SU-DHL-6 (cell line): Measurements from ENCODE around the gene TENT4A.

ENCODE experiments used
- EZH2phosphoT487 ChIP-seq: fragments of 200-600 bp; sonication (generic), shearing (Covaris generic); conservative IDR thresholded peaks from 2 replicates; pipeline ENCODE4 v1.6.1; 2018; ENCODE audit warnings: mild to moderate bottlenecking, antibody characterized with exemption, low read length, moderate library complexity, mixed read lengths
- TF ChIP-seq, protein P1 (sequence below): fragments of 200-600 bp; sonication (generic); IDR thresholded peaks from one replicate; pipeline ENCODE4 v1.5.1; 2017; ENCODE audit warnings: antibody characterized with exemption, mild to moderate bottlenecking, low read length, moderate library complexity; ENCODE audit not compliant: insufficient read depth, poor library complexity, severe bottlenecking

DNA sequence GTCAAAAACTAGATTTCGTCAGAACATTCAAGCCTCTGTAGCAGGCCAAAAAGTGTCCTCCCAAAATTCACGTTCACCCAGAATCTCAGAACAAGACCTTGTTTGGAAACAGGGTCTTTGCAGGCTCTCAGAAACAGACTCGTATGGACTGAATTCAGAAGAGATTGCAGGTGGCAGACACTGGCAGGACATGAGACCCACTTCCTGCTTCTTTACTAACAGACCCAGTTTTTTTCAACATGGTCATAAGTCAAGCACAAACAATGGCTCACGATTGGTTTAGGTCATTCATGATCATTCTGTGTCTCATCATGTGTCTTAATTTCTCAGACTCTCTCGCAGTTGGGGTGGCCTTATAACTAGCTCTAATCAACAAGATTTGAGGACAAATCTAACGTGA is 5.4 kb upstream of the TENT4A start:
- no peak for TF ChIP-seq EZH2phosphoT487
- TF ChIP-seq, protein P1, sequence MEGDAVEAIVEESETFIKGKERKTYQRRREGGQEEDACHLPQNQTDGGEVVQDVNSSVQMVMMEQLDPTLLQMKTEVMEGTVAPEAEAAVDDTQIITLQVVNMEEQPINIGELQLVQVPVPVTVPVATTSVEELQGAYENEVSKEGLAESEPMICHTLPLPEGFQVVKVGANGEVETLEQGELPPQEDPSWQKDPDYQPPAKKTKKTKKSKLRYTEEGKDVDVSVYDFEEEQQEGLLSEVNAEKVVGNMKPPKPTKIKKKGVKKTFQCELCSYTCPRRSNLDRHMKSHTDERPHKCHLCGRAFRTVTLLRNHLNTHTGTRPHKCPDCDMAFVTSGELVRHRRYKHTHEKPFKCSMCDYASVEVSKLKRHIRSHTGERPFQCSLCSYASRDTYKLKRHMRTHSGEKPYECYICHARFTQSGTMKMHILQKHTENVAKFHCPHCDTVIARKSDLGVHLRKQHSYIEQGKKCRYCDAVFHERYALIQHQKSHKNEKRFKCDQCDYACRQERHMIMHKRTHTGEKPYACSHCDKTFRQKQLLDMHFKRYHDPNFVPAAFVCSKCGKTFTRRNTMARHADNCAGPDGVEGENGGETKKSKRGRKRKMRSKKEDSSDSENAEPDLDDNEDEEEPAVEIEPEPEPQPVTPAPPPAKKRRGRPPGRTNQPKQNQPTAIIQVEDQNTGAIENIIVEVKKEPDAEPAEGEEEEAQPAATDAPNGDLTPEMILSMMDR = no peak
